HepG2 (cell line): ENCODE data around the gene ZFAND2A. TPM values are rescaled to one million over a fixed set of nuclear protein-coding genes. Genes with fewer than 3 reads are reported as not detected.

ENCODE experiments used
- ASH2L ChIP-seq: fragments of 300-600, 200-600 bp; sonication (generic); IDR thresholded peaks from 2 replicates; pipeline ENCODE4 v1.7.0; 2017; ENCODE audit warnings: low read depth, mild to moderate bottlenecking, moderate library complexity, mixed read lengths, low read length; ENCODE audit not compliant: insufficient read length
- HIVEP1 ChIP-seq: sonication (generic); formaldehyde crosslinking; IDR thresholded peaks from 2 replicates; pipeline ENCODE4 v1.4.0; 2020; ENCODE audit warnings: mild to moderate bottlenecking, missing genetic modification reagents
- NRL ChIP-seq: sonication (generic); formaldehyde crosslinking; IDR thresholded peaks from 2 replicates; pipeline ENCODE4 v1.5.0; 2020; ENCODE audit warnings: missing genetic modification reagents, mild to moderate bottlenecking, moderate library complexity, borderline replicate concordance
- SOX6 ChIP-seq, 2 experiments: fragments of 450-650 bp in 1 of 2; sonication (generic) in 1 of 2; formaldehyde crosslinking in 1 of 2; IDR thresholded peaks; 2 replicates each; pipeline versions ENCODE4 v1.4.0 to v1.6.1; 2017 to 2020; ENCODE audit warnings: antibody characterized with exemption in 1 of 2, mild to moderate bottlenecking in 1 of 2, missing genetic modification reagents in 1 of 2
- ZNF615 ChIP-seq: sonication (generic); formaldehyde crosslinking; IDR thresholded peaks from 2 replicates; pipeline ENCODE4 v1.5.0; 2020; ENCODE audit warnings: mild to moderate bottlenecking, missing genetic modification reagents, borderline replicate concordance
- ZNF687 ChIP-seq: sonication (generic); formaldehyde crosslinking; IDR thresholded peaks from 2 replicates; pipeline ENCODE4 v1.5.1; 2020; ENCODE audit warnings: mild to moderate bottlenecking, missing genetic modification reagents, moderate library complexity
- polyA plus RNA-seq, 8 experiments: library from polyadenylated mRNA; depleted of rRNA in 3 of 8; stranded (reverse) in 7 of 8; unstranded in 1 of 8; fragments of >200 nt; fragmentation: Illumina TruSeq in 4 of 8; extraction: Trizol in 4 of 8; gene quantifications; 2 replicates each; pipeline versions ENCODE4 v1.2.1 to v1.2.3, GENCODE V29; 2011 to 2016; ENCODE audit warnings: low read depth in 4 of 8, missing spikeins in 1 of 8, mixed read lengths in 1 of 8; ENCODE audit not compliant: insufficient read depth in 1 of 8
- total RNA-seq, 5 experiments: library from RNA; depleted of rRNA; stranded (reverse); fragments of >200 nt; fragmentation: Illumina TruSeq; extraction: Trizol; gene quantifications; 2 replicates each; pipeline ENCODE4 v1.2.3, GENCODE V29; 2016; ENCODE audit warnings: low read depth in 1 of 5

The ZFAND2A gene
- total and polyA plus RNA-seq, 2 of the 13 experiments (the other 11 are each of a cell fraction or from before 2014, with no cell fraction given): 140 to 153 TPM

- TF ChIP-seq ZNF687 (CRISPR knock-in tag) (peak; percentile 62), SOX6 (IDR thresholded peaks at IDR 0.05) (no peak), SOX6 (CRISPR knock-in tag; IDR thresholded peaks at IDR 0.05) (no peak), NRL (peak; percentile 45; the same call in 1 of the 2 replicates), ASH2L (no peak), HIVEP1 (no peak), ZNF615 (CRISPR knock-in tag) (no peak)
Observed at GRCh38 chr7:1170741-1171501, 10.9 kb upstream of the ZFAND2A start (continued).
